Fibroblast of pulmonary artery (primary cell): ENCODE data around the gene DNAH12.

ENCODE experiments used
- DNase-seq: peaks from one replicate; pipeline ENCODE4 v3.0.0-alpha.2; 2010; ENCODE audit warnings: low read depth
- H3K4me3 ChIP-seq: replicated peaks from 2 replicates; pipeline ENCODE4 v1.5.1; 2011; ENCODE audit warnings: low read depth, mild to moderate bottlenecking, control low read depth, low read length, moderate library complexity
- CTCF ChIP-seq: IDR thresholded peaks from 2 replicates; pipeline ENCODE4 v1.5.1; 2011; ENCODE audit warnings: mild to moderate bottlenecking, control low read depth, low read length, inconsistent platforms; ENCODE audit errors: missing control alignments

DNAH12 gene

GRCh38 chr3:57257678-57258077 is 286.5 kb downstream of the DNAH12 start:
- H3K4me3 ChIP-seq, result no peak overlapping the region
- no peak for TF ChIP-seq CTCF
- no peak for DNase-seq

- DNase-seq, result no peak
- TF ChIP-seq CTCF, result no peak
- H3K4me3 ChIP-seq, result no peak overlapping the region
Measured at GRCh38 chr3:57256844-57257243, 287.3 kb downstream of the DNAH12 start.

- no peak for DNase-seq
- TF ChIP-seq CTCF, result no peak
- H3K4me3 ChIP-seq, result no peak overlapping the region
Measured at GRCh38 chr3:57252404-57252803, 291.7 kb downstream of the DNAH12 start.

- no peak overlapping the region for H3K4me3 ChIP-seq
- TF ChIP-seq CTCF, result no peak
- no peak for DNase-seq
Measured at GRCh38 chr3:57244946-57245345, 299.2 kb downstream of the DNAH12 start.
